Vagina (tissue), 2 donors: ENCODE results near the gene PTDSS2.

Source experiments
- POLR2AphosphoS5 ChIP-seq, 2 donors: sonication (generic); formaldehyde crosslinking; IDR thresholded peaks; one replicate each; pipeline ENCODE4 v1.9.0; 2017; ENCODE audit warnings: antibody characterized with exemption in 2 of 2, mild to moderate bottlenecking in 2 of 2, low read depth in 1 of 2; ENCODE audit not compliant: insufficient read depth in 1 of 2
- TF ChIP-seq, protein P1 (sequence below), 3 experiments: fragments of 450-650 bp in 2 of 3; fragments of 200-600 bp in 1 of 3; sonication (generic) in 1 of 3; IDR thresholded peaks; one replicate each; pipeline ENCODE4 v1.5.1; 2017 to 2019; ENCODE audit warnings: antibody characterized with exemption in 3 of 3, mild to moderate bottlenecking in 2 of 3, moderate library complexity in 2 of 3

DNA sequence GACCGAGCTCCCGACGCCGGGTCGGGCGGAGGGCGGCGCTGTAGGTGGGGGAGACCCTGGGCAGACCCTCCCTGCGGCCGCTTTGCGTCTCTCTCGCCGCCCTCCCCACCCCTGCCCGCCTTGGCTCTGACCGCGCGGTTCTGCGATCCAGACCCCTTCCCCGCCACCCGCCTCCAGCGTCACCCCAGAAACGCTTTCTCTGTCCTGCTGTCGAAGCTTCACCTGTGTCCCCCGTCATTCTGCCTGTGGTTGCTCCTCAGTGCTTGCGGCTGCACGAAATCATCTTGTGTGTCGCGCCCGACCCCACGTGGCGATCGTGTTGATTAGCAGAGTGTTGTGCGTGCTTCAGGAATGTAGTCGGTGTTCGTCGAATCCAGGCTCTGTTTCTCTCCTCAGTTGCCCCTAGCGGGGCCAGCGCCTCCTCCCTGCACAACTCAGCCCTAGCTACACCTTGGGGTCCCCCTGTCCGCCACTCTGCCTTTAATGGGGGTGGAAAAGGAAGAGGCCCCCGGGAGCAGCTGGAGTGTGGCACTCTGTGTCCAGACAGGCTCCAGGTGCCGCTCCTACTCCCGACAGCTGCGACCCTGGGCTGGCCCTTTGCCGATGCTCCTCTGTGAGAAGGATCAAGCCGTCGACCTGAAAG, 851 bp downstream of the PTDSS2 start:
- TF ChIP-seq, protein P1, sequence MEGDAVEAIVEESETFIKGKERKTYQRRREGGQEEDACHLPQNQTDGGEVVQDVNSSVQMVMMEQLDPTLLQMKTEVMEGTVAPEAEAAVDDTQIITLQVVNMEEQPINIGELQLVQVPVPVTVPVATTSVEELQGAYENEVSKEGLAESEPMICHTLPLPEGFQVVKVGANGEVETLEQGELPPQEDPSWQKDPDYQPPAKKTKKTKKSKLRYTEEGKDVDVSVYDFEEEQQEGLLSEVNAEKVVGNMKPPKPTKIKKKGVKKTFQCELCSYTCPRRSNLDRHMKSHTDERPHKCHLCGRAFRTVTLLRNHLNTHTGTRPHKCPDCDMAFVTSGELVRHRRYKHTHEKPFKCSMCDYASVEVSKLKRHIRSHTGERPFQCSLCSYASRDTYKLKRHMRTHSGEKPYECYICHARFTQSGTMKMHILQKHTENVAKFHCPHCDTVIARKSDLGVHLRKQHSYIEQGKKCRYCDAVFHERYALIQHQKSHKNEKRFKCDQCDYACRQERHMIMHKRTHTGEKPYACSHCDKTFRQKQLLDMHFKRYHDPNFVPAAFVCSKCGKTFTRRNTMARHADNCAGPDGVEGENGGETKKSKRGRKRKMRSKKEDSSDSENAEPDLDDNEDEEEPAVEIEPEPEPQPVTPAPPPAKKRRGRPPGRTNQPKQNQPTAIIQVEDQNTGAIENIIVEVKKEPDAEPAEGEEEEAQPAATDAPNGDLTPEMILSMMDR (IDR thresholded peaks at IDR 0.05), result peak in 1 of 3 experiments; percentile 9
- no peak for TF ChIP-seq POLR2AphosphoS5 (IDR thresholded peaks at IDR 0.05; ENCODE audit: insufficient read depth in 1 of 2, low read depth in 1 of 2)
